ENCODE data around the gene IGF2.
A peak's percentile ranks its signal among the peaks of the same experiment; 100 is the strongest.

IGF2 gene

GRCh38 chr11:2169626-2170570 is 30.7 kb upstream of the IGF2 start:
- no peak for DNase-seq

GRCh38 chr11:2169005-2169378 is 29.8 kb upstream of the IGF2 start:
- no peak for DNase-seq

GRCh38 chr11:2168286-2169004 is 29.3 kb upstream of the IGF2 start:
- no peak for DNase-seq

- no peak for DNase-seq
Observed at GRCh38 chr11:2167141-2168045, 28.2 kb upstream of the IGF2 start.

GRCh38 chr11:2166091-2166851 is 27.1 kb upstream of the IGF2 start:
- DNase-seq, result no peak

GRCh38 chr11:2165571-2165970 is 26.4 kb upstream of the IGF2 start:
- DNase-seq, result no peak

GRCh38 chr11:2164861-2165555 is 25.8 kb upstream of the IGF2 start:
- DNase-seq, result no peak

- no peak for DNase-seq
Observed at GRCh38 chr11:2164081-2164480, 24.9 kb upstream of the IGF2 start.

GRCh38 chr11:2163428-2163978 is 24.3 kb upstream of the IGF2 start:
- DNase-seq, result no peak

- no peak for DNase-seq
Observed at GRCh38 chr11:2160736-2161259, 21.6 kb upstream of the IGF2 start, which contains the start of gene INS. Gene INS, minus strand, starts transcription at chr11:2161209. Its CDS starts 238 bp downstream, at chr11:2160971.

GRCh38 chr11:2159536-2160413 is 20.6 kb upstream of the IGF2 start:
- DNase-seq, result no peak

GRCh38 chr11:2158966-2159365 is 19.8 kb upstream of the IGF2 start:
- DNase-seq, result no peak

GRCh38 chr11:2158296-2158737 is 19.1 kb upstream of the IGF2 start:
- no peak for DNase-seq

- no peak for DNase-seq
Observed at GRCh38 chr11:2157294-2158040, 18.3 kb upstream of the IGF2 start.

GRCh38 chr11:2156416-2157182 is 17.4 kb upstream of the IGF2 start:
- peak; percentile 83 for DNase-seq

GRCh38 chr11:2155511-2155910 is 16.3 kb upstream of the IGF2 start:
- DNase-seq, result no peak

GRCh38 chr11:2154889-2155288 is 15.7 kb upstream of the IGF2 start:
- no peak for DNase-seq

- no peak for DNase-seq
Observed at GRCh38 chr11:2154195-2154585, 15.0 kb upstream of the IGF2 start.
